A172 (cell line): ENCODE results near the gene OR56A4. TPM values are rescaled to one million over a fixed set of nuclear protein-coding genes. Genes with fewer than 3 reads are reported as not detected.
"Not testable (repeated sequence)": the region's sequence is repeated elsewhere in the genome, so short reads cannot be mapped to it uniquely, and the experiment has no call there.

Source experiments
- DNase-seq: peaks from one replicate; pipeline ENCODE4 v3.0.0-alpha.2; 2015; ENCODE audit warnings: low spot score
- total RNA-seq: library from RNA; depleted of rRNA; stranded (reverse); fragments of >200 nt; shearing (Covaris generic); gene quantifications from 2 replicates; pipeline ENCODE4 v1.2.3, GENCODE V29; 2014; rRNA removed

The OR56A4 gene
- total RNA-seq, 1 experiment from 2014 or later = not detected

GRCh38 chr11:5960704-5961320 lies 45.9 kb downstream of the OR56A4 start:
- DNase-seq = not testable (repeated sequence)

- no peak for DNase-seq
These were observed 51.2 kb downstream of the OR56A4 start for GRCh38 chr11:5955586-5955985.

Other genes with a start within 250 kb of the OR56A4 start
- not detected in 2 replicates for gene OR52N5, start 223.6 kb downstream of the OR56A4 start, total RNA-seq
- gene OR52N1, start 215.7 kb downstream of the OR56A4 start, total RNA-seq = not detected in 2 replicates
- not detected in 2 replicates for gene OR52N2, start 198.0 kb downstream of the OR56A4 start, total RNA-seq
- not detected in 2 replicates for gene OR52E6, start 165.0 kb downstream of the OR56A4 start, total RNA-seq
- not detected in 2 replicates for gene OR52E8, start 149.3 kb downstream of the OR56A4 start, total RNA-seq
- gene OR52E4, start 126.3 kb downstream of the OR56A4 start, total RNA-seq = not detected in 2 replicates
- not detected in 2 replicates for gene OR52E5, start 113.7 kb downstream of the OR56A4 start, total RNA-seq
- not detected in 2 replicates for gene OR56A3, start 64.7 kb downstream of the OR56A4 start, total RNA-seq
- not detected in 2 replicates for gene OR56A5, start 38.5 kb downstream of the OR56A4 start, total RNA-seq
- not detected in 2 replicates for gene OR52L1, start 20.0 kb downstream of the OR56A4 start, total RNA-seq
- gene OR56A1, start 23.8 kb upstream of the OR56A4 start, total RNA-seq = not detected in 2 replicates
- not detected in 2 replicates for gene OR56B4, start 100.7 kb upstream of the OR56A4 start, total RNA-seq
- not detected in 2 replicates for gene OR52B2, start 163.4 kb upstream of the OR56A4 start, total RNA-seq
- not detected in 2 replicates for gene OR52W1, start 192.3 kb upstream of the OR56A4 start, total RNA-seq
- not detected in 2 replicates for gene C11orf42, start 198.6 kb upstream of the OR56A4 start, total RNA-seq
- gene FHIP1B, start 227.7 kb upstream of the OR56A4 start, total RNA-seq = 9.6 and 13.1 TPM in 2 replicates
- gene CNGA4, start 232.1 kb upstream of the OR56A4 start, total RNA-seq = 0.17 TPM in 1 of 2 replicates, not detected in the other